GM10266 (cell line): ENCODE data around the gene HAUS5.

Experiments used
- DNase-seq: peaks from one replicate; pipeline ENCODE4 v3.0.0; 2012; ENCODE audit errors: extremely low spot score
- TF ChIP-seq, protein P1 (sequence below): IDR thresholded peaks from 2 replicates; pipeline ENCODE4 v1.5.1; 2012; ENCODE audit warnings: mild to moderate bottlenecking, low read depth; ENCODE audit not compliant: control insufficient read depth, insufficient read depth; ENCODE audit errors: missing control alignments

The HAUS5 gene

GRCh38 chr19:35665604-35666003 is 53.1 kb downstream of the HAUS5 start:
- TF ChIP-seq, protein P1, sequence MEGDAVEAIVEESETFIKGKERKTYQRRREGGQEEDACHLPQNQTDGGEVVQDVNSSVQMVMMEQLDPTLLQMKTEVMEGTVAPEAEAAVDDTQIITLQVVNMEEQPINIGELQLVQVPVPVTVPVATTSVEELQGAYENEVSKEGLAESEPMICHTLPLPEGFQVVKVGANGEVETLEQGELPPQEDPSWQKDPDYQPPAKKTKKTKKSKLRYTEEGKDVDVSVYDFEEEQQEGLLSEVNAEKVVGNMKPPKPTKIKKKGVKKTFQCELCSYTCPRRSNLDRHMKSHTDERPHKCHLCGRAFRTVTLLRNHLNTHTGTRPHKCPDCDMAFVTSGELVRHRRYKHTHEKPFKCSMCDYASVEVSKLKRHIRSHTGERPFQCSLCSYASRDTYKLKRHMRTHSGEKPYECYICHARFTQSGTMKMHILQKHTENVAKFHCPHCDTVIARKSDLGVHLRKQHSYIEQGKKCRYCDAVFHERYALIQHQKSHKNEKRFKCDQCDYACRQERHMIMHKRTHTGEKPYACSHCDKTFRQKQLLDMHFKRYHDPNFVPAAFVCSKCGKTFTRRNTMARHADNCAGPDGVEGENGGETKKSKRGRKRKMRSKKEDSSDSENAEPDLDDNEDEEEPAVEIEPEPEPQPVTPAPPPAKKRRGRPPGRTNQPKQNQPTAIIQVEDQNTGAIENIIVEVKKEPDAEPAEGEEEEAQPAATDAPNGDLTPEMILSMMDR, result no peak
- DNase-seq, result no peak

GRCh38 chr19:35666251-35666913 is 53.8 kb downstream of the HAUS5 start, which contains the start of gene UPK1A:
UPK1A (plus strand) TSS chr19:35666517; CDS start chr19:35666813, 296 bp downstream.
- DNase-seq, result no peak
- TF ChIP-seq, protein P1, result no peak

GRCh38 chr19:35669566-35669965 is 57.0 kb downstream of the HAUS5 start:
- DNase-seq, result no peak
- TF ChIP-seq, protein P1, result no peak

- TF ChIP-seq, protein P1, result no peak
- DNase-seq, result no peak
These were observed 57.4 kb downstream of the HAUS5 start for GRCh38 chr19:35669974-35670373.

GRCh38 chr19:35670686-35671085 is 58.2 kb downstream of the HAUS5 start:
- TF ChIP-seq, protein P1, result no peak
- DNase-seq, result no peak

- TF ChIP-seq, protein P1, result no peak
- DNase-seq, result no peak
These were observed 59.3 kb downstream of the HAUS5 start for GRCh38 chr19:35671818-35672217.

DNA sequence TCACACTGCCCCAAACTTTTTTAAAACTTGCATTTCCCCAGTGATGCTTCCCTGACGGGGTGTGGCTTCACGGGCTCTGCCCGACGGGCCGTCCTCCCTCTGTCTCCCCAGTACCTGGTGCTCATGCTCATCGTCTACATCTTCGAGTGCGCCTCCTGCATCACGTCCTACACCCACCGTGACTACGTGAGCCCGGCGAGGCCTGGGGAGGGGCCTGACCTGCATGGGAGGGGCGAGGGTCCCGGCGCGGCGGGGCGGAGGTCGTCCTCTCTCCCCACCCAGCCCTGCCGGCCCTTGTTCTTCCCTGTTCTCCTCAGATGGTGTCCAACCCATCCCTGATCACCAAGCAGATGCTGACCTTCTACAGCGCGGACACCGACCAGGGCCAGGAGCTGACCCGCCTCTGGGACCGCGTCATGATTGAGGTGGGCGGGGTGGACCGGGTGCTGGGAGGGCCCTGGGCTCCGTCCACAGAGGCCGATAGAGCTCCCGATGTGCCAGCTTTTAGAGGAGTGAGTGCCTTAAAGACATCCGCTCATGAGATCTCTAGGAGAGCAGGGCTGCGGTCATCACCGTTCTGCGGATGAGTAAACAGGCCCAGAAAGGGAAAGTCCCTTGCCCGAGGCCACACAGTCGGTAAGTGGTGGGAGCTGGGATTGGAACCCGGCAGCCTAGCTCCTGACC is 60.7 kb downstream of the HAUS5 start:
- DNase-seq, result peak; percentile 77
- TF ChIP-seq, protein P1, result no peak
